Body of pancreas (tissue), 4 donors: Measurements from ENCODE around the gene LRRC27. TPM values are rescaled to one million over a fixed set of nuclear protein-coding genes. Genes with fewer than 3 reads are reported as not detected.
A peak's percentile ranks its signal among the peaks of the same experiment; 100 is the strongest.

Experiments
- ATAC-seq: fragments of 150-250 bp; one replicate; pipeline ENCODE4 v1.9.1; 2016
- DNase-seq, 4 donors: peaks; one replicate each; pipeline ENCODE4 v3.0.0-alpha.2; 2019
- H3K27ac ChIP-seq, 4 donors: fragments of 200-600 bp; sonication (generic); 1 replicate in 3 of 4; 2 replicates in 1 of 4; pipeline versions ENCODE4 v1.5.1 to v1.6.1; 2016 to 2019; ENCODE audit warnings: mild to moderate bottlenecking in 1 of 4, mixed read lengths in 1 of 4, moderate library complexity in 1 of 4
- H3K27me3 ChIP-seq, 2 donors: fragments of 200-600 bp; sonication (generic); one replicate each; pipeline ENCODE4 v1.6.0; 2016; ENCODE audit warnings: mild to moderate bottlenecking in 1 of 2
- H3K36me3 ChIP-seq, 2 donors: fragments of 200-600 bp; sonication (generic); replicated peaks in 1 of 2; 2 replicates each; pipeline ENCODE4 v1.5.1; 2016; ENCODE audit warnings: low read depth in 2 of 2; ENCODE audit not compliant: insufficient read depth in 1 of 2
- H3K4me1 ChIP-seq: fragments of 200-600 bp; sonication (generic); one replicate; pipeline ENCODE4 v1.6.0; 2016
- H3K4me3 ChIP-seq, 2 donors: fragments of 200-600 bp; sonication (generic); 1 replicate in 1 of 2; 2 replicates in 1 of 2; pipeline ENCODE4 v1.5.1; 2016 to 2019
- H3K9me3 ChIP-seq, 3 donors: fragments of 200-600 bp; sonication (generic); 1 replicate in 2 of 3; 2 replicates in 1 of 3; pipeline ENCODE4 v1.5.1; 2016
- POLR2A ChIP-seq, 3 donors: fragments of 450-650 bp; IDR thresholded peaks; one replicate each; pipeline ENCODE4 v1.6.1; 2016; ENCODE audit warnings: antibody characterized with exemption in 3 of 3, mild to moderate bottlenecking in 2 of 3
- WGBS, 2 donors: methylation state at CpG; one replicate each; pipeline ENCODE4 v1.1.5; 2017; 5-methylcytosine and 5-hydroxymethylcytosine counted together
- intact Hi-C: fragments of 100-400 bp; cut with DNase I; formaldehyde crosslinking; loops from one replicate; pipeline ENCODE4 v1.15.1; 2023
- total RNA-seq, 2 donors: library from RNA; depleted of rRNA; stranded (reverse); fragments of >200 nt; gene quantifications; one replicate each; pipeline ENCODE4 v1.1.0, GENCODE V29; 2016
- TF ChIP-seq, protein P1 (sequence below), 7 experiments: fragments of 450-650 bp in 4 of 7; fragments of 200-600 bp in 3 of 7; sonication (generic) in 3 of 7; IDR thresholded peaks; one replicate each; pipeline ENCODE4 v1.5.1; 2016 to 2019; ENCODE audit warnings: antibody characterized with exemption in 7 of 7

The LRRC27 gene
- total RNA-seq, 2 donors from 2014 or later, result 6.5 to 24.7 TPM

DNA sequence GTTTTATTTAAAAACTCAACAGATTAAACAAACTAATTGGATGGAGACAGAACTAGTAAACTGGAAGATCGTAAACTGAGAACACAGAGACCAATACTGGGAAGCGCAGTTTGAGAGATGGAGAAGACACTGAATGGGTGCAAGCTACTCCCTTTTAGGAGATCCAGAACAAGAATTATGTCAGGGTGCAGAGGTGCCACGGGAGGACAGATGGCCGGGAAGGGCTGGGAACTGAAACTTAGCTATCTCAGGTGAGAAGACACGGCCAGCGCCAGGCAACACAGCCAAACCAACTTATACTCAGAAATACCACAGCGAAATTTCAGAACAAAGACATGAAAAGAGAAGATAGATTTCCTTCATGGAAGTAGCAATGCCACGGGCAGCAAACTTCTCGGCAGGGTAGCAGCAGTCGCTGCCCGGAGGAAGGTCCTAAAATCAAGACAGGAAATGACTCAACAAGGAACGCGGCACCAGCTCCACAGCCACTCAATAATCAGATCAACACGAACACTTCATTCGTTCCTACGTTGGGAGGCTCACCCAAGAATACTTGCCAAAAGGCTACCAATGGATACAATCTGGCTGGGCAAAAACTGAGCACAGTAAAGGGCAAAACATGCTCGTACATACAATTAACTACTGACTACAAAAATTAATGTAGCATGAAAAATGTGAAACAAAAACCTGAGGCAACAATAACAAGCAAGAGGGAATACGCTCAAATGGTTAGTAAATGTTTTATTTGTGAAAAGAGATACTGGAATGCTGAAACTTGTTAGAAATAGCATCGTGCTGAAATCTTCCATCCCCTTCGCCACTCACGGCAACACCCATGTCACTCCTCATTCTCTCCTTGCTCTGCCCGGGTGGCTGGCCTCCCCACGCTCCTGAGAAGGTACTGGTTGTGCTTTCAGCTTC, 2.2 kb upstream of the LRRC27 start:
- Histone ChIP-seq H3K27me3 (no peaks in the 10 kb centered on the region), H3K4me3 (no peak overlapping the region), H3K27ac (peak overlapping the region in 1 of 4 donors; percentile 2), H3K4me1 (peaks cover 21% of the 10 kb centered on the region), H3K36me3 (no peaks in the 10 kb centered on the region), H3K9me3 (no peaks in the 10 kb centered on the region)
- peak in 1 of 4 donors; percentile 28 for DNase-seq
- intact Hi-C loops, result no loop called here
- WGBS, 2 donors, result 71 to 84% methylated on average over 23 of the region's 23 CpGs
- TF ChIP-seq, protein P1, sequence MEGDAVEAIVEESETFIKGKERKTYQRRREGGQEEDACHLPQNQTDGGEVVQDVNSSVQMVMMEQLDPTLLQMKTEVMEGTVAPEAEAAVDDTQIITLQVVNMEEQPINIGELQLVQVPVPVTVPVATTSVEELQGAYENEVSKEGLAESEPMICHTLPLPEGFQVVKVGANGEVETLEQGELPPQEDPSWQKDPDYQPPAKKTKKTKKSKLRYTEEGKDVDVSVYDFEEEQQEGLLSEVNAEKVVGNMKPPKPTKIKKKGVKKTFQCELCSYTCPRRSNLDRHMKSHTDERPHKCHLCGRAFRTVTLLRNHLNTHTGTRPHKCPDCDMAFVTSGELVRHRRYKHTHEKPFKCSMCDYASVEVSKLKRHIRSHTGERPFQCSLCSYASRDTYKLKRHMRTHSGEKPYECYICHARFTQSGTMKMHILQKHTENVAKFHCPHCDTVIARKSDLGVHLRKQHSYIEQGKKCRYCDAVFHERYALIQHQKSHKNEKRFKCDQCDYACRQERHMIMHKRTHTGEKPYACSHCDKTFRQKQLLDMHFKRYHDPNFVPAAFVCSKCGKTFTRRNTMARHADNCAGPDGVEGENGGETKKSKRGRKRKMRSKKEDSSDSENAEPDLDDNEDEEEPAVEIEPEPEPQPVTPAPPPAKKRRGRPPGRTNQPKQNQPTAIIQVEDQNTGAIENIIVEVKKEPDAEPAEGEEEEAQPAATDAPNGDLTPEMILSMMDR (IDR thresholded peaks at IDR 0.05), result no peak
- no peak for TF ChIP-seq POLR2A (IDR thresholded peaks at IDR 0.05)
- no peak for ATAC-seq

DNA sequence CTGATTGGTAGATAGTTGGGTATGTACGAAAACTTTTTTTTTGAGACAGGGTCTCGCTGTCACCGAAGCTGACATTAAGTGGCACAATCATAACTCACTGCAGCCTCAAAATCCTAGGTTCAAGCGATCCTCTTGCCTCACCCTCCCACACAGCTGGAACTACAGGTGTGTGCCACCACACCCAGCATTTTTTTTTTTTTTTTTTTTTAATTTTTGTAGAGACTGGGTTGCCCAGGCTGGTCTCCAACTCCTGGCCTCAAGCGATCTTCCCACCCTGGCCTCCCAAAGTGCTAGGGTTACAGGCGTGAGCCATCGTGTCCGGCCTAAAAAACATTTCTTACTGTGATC, 1.5 kb upstream of the LRRC27 start:
- H3K36me3 ChIP-seq, result no peaks in the 10 kb centered on the region
- ATAC-seq (no peak), DNase-seq (no peak)
- H3K9me3 ChIP-seq, result no peaks in the 10 kb centered on the region
- TF ChIP-seq POLR2A (IDR thresholded peaks at IDR 0.05), result no peak
- TF ChIP-seq, protein P1 (IDR thresholded peaks at IDR 0.05), result no peak
- 93 to 94% methylated on average over 8 of the region's 8 CpGs for WGBS, 2 donors
- H3K4me3 ChIP-seq, result no peak overlapping the region
- H3K27ac ChIP-seq, result no peak overlapping the region
- intact Hi-C loops, result no loop called here
- H3K4me1 ChIP-seq, result peaks cover 21% of the 10 kb centered on the region
- H3K27me3 ChIP-seq, result no peaks in the 10 kb centered on the region

DNA sequence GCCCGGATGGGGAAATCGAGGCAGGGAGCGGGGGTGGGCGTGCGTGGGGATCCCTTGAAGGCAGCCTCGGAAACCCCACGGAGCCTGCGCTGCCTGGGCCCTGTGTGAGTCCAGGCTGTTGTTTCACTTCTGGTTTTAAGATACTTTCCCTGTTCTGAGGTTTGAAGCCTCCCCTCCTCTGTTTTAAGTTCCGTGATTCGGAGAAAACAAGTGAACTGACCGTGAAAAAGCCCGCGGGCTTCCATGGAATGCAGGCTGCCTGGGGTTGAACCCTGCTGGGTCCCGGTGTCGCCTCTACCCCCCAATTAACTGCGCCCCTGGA, 401 bp downstream of the LRRC27 start:
- Histone ChIP-seq H3K36me3 (no peaks in the 10 kb centered on the region), H3K4me3 (peak overlapping the region; percentile 16 to 76), H3K9me3 (no peaks in the 10 kb centered on the region), H3K4me1 (peaks cover 21% of the 10 kb centered on the region), H3K27me3 (no peaks in the 10 kb centered on the region), H3K27ac (peak overlapping the region; percentile 40 to 78 (median 63))
- no peak for ATAC-seq
- DNase-seq, result no peak
- intact Hi-C loops, result no loop called here
- peak in 1 of 3 donors; percentile 9 for TF ChIP-seq POLR2A (IDR thresholded peaks at IDR 0.05)
- TF ChIP-seq, protein P1 (IDR thresholded peaks at IDR 0.05), result no peak
- WGBS, 2 donors, result 6 to 15% methylated on average over 8 to 16 of the region's 16 CpGs

DNA sequence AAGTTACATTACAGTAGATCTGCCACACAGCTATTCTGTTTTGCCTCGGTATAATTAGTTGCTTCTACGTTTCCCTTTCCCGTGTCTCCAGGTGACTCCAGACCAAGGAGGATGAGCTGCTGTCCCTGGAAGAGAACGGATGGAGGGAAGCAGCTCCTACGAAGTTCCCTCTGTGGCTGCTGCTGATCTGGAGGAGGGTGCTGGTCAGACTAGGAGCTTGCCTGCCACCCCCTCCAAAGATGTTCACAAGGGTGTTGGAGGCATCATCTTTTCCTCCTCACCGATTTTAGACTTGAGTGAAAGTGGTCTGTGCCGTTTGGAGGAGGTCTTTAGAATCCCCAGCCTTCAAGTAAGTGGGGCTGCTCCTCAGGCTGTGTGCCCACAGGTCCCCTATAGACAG, 1.4 kb downstream of the LRRC27 start:
- Histone ChIP-seq H3K27me3 (no peaks in the 10 kb centered on the region), H3K9me3 (no peaks in the 10 kb centered on the region), H3K27ac (no peak overlapping the region), H3K4me1 (peaks cover 21% of the 10 kb centered on the region), H3K4me3 (no peak overlapping the region), H3K36me3 (no peaks in the 10 kb centered on the region)
- intact Hi-C loops, result no loop called here
- WGBS, 2 donors, result 78 to 79% methylated on average over 7 of the region's 7 CpGs
- DNase-seq (no peak), ATAC-seq (no peak)
- TF ChIP-seq POLR2A (IDR thresholded peaks at IDR 0.05), result no peak
- TF ChIP-seq, protein P1 (IDR thresholded peaks at IDR 0.05), result no peak
